Sciatic nerve (tissue), 2 donors: ENCODE data around the gene MIEF1. TPM values are rescaled to one million over a fixed set of nuclear protein-coding genes. Genes with fewer than 3 reads are reported as not detected.

Experiments
- ATAC-seq: fragments of 200-7000 bp; cut with Tn5 transposase; one replicate; pipeline ENCODE4 v1.9.1; 2020; ENCODE audit warnings: mild to moderate bottlenecking, moderate library complexity
- DNase-seq: peaks from one replicate; pipeline ENCODE4 v3.0.0-alpha.2; 2020; ENCODE audit warnings: low spot score
- intact Hi-C: fragments of 100-400 bp; cut with DNase I; formaldehyde crosslinking; loops from one replicate; pipeline ENCODE4 v1.14.2; 2022
- total RNA-seq: library from RNA; stranded (reverse); fragmentation: NEBNext Ultra II Directional; extraction: Animal tissue kit (Norgen Biotek cat#: 25700); gene quantifications from one replicate; pipeline ENCODE4 v1.2.1, GENCODE V29; 2021
- donor health status: DM: no; HTN: no; CAD: no.
- donor health status: DM: no; HTN: no; CAD: no.

Gene MIEF1
- total RNA-seq, 1 donor from 2014 or later: 19.0 TPM

DNA sequence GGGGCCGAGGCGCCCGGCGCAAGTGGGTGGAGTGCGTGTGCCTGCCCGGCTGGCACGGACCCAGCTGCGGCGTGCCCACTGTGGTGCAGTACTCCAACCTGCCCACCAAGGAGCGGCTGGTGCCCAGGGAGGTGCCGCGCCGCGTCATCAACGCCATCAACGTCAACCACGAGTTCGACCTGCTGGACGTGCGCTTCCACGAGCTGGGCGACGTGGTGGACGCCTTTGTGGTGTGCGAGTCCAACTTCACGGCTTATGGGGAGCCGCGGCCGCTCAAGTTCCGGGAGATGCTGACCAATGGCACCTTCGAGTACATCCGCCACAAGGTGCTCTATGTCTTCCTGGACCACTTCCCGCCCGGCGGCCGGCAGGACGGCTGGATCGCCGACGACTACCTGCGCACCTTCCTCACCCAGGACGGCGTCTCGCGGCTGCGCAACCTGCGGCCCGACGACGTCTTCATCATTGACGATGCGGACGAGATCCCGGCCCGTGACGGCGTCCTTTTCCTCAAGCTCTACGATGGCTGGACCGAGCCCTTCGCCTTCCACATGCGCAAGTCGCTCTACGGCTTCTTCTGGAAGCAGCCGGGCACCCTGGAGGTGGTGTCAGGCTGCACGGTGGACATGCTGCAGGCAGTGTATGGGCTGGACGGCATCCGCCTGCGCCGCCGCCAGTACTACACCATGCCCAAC lies 14.1 kb upstream of the MIEF1 start:
- ATAC-seq (no peak), DNase-seq (no peak)

DNA sequence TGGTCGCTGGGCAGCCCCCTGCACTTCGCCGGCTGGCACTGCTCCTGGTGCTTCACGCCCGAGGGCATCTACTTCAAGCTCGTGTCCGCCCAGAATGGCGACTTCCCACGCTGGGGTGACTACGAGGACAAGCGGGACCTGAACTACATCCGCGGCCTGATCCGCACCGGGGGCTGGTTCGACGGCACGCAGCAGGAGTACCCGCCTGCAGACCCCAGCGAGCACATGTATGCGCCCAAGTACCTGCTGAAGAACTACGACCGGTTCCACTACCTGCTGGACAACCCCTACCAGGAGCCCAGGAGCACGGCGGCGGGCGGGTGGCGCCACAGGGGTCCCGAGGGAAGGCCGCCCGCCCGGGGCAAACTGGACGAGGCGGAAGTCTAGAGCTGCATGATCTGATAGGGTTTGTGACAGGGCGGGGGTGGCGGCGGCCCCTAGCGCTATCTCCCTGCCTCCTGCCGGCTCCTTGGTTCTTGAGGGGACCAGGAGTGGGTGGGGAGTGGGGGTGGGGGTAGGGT lies 13.5 kb upstream of the MIEF1 start:
- no peak for DNase-seq
- intact Hi-C loops: no loop called here
- ATAC-seq: no peak

More for the DNA sequence above, 14.1 kb upstream of the MIEF1 start:
- intact Hi-C loops: no loop called here

DNA sequence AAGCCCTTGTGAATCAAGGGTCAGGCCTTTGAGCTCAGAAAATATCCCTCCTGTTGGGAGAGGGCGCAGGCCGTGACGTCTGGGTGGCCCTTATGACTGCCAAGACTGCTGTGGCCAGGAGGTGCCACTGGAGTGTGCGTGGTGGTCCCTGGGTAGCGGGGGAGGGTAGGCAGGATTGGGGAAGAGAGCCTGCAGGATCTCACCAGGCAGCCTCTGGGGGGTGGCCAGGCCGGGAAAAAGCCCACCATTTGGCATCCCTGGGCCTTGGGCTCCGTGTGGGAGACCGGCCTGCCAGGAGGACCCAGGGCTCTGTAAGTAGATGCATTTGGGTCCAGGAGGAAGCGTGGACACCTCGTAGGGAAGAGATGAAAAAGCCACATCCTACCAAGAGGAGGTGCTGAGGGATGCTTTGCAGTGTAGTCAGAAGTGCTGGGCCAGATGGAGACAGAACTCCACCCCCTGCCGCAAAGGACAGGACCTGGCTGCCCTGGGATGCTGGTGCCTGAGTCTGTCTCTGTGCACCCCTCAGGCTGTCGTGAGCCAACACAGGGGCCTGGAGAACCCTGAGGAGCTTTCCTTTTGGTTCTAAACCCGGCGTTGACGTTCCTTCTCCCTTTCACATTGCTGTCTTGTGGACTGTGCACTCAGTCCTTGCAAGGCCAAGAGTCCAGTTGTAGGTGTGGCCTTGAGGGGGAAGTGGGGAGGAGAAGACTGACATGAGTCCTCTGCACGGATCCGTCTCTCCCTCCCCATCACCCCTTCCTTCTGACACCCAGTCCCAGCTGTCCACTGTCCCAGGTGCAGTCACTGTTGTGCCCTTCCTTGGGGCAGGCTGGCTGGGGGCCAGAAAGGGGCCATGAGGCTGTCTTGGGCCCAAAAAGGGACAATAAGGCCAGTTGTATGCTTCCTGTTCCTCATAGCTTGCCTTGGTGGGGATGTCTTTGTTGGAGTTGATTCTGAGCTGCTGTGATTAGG lies 12.7 kb upstream of the MIEF1 start:
- ATAC-seq (no peak), DNase-seq (no peak)
- intact Hi-C loops: no loop called here

DNA sequence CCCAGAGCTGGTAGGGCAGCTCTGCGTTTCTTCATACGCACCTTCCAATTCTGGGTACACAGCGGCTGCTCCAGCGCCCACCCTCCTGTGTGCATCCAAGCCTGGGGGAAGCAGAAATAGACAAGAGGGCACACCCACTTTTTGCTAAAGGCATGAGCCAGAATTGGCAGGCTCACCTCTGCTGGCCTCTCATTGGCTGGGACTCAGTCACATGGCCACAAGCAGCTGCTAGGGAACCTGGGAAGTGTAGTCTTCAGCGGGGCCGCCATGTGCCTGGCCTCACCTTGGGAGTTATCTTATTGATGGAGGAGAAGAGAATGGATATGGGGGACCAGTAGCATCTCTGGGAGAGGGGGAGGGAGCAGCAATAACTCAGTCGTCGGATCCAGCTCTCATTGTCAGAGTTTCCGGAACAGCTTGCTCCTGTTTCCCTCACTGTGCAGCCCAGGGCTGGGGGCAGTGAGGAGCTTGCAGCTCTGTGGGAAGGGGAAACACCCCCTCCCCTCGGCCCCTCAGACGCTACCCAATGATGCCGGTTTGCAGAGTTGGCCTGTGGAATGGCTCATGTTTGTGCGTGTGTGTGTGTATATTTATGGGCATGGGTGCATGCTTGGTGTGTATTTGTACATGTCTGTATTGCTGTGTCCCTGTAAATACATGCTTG lies 11.8 kb upstream of the MIEF1 start:
- ATAC-seq (peak; percentile 90), DNase-seq (peak; percentile 85)
- intact Hi-C loops: no loop called here

DNA sequence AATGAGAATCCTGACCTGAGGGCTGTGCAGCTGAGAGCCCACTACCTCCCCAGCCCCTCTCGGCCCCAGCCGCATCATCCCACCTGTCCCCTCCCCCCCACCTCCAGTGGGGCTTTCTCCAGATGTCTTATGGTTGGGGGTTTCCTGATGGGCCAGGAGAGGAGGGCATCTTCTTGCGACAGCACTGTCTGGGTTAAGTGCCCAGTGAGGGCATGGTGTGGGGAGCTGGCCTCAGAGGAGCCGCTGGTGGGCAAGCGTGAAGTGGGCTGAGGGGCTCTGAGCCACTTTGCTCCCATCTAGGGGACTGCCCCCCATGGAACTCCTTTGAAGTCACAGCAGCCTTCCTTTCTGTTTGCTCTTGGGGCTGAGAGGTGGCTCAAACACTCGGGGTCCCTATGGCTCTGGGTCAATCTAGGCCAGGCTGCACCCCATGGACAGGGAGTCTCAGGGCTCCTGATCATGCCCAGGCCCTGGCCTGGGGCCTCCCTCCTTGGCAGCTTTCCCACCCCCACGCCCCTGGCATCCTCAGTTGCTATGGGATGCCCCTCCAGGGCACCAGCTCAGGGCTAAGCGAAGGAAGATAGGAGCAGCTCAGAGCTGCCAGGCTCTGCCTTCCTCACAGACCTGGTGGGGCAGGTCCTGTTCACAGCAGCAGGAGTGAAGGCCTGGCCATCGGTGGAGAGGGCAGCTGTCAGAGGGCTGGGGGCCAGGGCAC lies 11.0 kb upstream of the MIEF1 start:
- DNase-seq: no peak
- intact Hi-C loops: no loop called here
- ATAC-seq: no peak

DNA sequence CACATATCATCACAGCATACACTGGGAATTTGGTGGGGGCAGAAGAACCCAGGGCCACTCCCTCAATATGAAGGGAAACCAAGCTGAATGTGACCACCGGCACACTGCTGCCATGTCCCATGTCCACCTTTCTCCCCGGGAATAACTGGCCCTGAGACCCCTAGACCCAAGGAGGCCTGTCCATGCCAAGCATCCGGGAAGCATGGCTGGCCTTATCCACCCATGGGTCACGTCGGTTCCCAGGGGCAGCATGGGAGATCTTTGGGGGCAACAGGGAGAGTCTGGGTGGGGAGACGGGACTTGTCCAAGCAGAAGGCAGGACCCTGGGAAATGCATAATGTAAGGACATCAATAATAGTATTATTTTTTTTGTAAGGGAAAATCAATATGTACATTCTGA lies 10.4 kb upstream of the MIEF1 start:
- intact Hi-C loops: no loop called here
- no peak for DNase-seq
- ATAC-seq: no peak

DNA sequence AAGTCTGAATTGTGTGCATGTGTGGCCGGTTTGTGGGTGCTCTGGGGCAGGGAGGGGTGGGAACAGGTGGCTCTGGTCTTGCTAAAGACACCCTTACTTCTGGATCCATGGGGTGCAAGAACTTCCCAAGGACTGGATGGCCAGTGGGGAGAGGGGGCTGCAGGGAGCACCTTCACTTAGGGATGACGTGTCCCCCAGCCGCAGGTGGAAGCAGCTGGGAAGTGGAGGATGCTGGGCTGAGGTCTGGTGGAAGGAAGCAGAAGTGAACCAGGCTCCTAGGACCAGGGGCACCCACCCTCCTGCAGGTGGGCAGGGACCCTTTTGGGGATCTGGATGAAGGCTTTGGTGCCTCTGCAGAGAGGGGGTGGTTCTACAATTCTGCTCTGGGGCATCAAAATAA lies 9.9 kb upstream of the MIEF1 start:
- ATAC-seq: no peak
- intact Hi-C loops: no loop called here
- DNase-seq: no peak

DNA sequence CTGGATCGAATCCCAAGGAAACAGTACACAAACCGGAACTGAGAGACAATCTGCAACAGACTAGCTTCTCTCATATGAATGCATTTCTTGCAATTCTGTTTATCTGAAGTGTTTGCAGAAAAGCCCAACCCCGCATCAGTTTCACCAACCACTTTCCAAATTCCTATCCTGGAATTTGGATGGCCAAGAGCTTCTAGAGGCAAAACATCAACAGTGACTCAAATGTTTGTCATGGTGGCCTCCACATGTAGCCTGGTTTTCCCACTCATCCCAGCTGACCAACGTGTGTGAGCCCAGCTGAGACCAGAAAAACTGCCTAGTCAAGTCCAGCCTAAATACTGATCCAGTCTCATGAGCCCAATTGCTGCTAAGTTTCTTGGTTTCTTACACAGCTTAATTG lies 8.3 kb upstream of the MIEF1 start:
- no peak for DNase-seq
- intact Hi-C loops: no loop called here
- no peak for ATAC-seq

DNA sequence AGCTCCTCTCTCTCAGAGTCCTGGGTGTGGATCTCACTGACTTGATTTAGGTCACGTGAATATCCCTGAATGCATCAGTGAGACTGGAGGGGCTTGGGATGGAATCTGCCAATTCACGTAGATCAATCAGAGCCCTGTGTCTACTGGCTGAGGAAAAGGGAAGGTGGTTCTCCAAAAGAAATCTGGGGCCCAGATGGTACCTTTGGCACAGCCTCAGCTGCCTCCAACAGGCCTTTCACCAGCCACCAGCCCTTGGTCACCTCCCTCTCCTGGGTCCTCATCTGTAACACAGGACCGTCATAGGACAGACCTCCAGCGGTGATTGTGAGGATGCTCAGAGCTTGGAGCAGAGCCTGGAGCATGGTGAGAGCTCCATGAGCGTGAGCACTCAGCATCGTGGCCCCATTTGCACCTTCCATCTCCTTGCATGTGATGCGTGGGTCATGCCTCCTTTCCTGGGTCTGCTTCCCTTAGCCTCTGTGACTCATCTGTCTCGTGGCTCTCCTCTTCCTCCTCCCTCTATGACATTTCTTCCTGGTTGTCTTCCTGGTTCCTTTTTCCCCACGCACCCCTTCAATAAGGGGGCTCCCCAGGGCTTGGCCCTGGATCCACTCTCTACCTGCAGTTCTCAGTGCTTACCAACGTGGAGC lies 7.5 kb upstream of the MIEF1 start:
- DNase-seq (no peak), ATAC-seq (no peak)
- intact Hi-C loops: no loop called here

DNA sequence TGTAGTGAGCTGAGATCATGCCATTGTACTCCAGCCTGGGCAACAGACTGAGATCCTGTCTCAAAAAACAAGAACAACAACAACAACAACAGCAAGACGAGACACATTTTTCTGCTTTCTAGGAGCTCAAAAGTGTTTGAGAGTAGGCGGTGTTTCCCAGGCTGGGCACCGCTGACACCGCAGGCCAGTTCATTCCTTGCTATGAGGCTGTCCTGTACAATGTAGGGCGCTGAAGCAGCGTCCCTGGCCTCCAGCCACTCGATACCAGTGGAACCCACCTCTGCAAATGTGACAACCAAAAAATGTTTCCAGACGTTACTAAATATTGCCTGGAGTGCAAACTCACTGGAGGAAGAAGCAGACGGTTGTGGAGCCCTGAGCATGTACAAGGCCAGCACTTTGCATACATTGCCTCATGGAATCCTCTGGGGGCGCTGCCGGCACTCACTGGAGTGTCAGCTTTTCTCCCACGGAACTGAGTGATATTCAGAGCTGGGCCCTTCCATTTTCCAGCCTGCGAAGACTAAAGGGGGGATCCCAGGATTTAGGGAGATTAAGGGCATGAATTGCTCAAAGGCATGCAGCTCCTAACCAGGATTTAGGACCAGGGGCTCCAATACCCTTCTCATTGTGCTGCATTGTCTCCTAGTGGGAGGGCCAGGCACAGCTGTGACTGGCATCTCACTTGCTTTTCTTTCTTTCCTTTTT lies 5.8 kb upstream of the MIEF1 start:
- intact Hi-C loops: no loop called here

DNA sequence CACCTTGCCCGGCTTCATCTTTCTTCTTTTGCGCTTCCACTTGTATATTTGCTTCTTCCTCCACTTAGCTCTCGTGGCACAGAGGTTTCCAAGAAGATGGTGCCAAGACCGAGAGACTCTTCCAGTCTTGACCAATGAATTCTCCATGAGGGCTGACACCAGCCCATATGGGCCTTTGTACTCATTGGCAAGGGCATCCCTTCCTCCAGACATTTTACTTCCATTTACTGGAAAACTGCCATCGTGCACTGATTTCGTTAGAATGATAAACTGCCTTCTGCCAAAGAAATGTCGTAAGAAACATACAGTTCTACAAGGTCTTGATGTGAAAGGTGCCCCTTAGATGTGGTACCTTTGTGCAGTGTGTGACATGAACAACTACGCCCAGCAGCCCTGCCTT lies 4.7 kb upstream of the MIEF1 start:
- intact Hi-C loops: no loop called here
- ATAC-seq (no peak), DNase-seq (no peak)

More for the DNA sequence above, 5.8 kb upstream of the MIEF1 start:
- DNase-seq: no peak
- ATAC-seq: peak; percentile 70

DNA sequence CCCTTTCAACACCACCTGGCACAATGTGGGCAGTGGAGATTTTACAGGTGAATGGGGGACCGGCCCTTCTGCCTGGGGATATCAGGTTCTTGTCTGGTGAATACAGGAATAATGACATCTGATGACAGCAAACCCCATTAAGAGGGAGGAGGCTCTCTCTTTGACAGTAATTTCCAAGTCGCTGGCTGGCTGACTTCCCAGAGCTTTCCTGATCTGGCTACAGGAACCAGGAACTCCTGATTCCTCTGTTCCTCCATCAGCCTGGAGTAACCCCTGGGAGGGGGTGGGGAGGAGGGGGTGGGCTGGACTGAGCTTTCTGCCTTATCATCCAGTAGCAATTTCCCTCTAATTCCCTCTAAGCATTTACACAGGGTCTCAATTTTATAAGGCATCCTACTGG lies 3.7 kb upstream of the MIEF1 start:
- intact Hi-C loops: no loop called here
- ATAC-seq (no peak), DNase-seq (no peak)

DNA sequence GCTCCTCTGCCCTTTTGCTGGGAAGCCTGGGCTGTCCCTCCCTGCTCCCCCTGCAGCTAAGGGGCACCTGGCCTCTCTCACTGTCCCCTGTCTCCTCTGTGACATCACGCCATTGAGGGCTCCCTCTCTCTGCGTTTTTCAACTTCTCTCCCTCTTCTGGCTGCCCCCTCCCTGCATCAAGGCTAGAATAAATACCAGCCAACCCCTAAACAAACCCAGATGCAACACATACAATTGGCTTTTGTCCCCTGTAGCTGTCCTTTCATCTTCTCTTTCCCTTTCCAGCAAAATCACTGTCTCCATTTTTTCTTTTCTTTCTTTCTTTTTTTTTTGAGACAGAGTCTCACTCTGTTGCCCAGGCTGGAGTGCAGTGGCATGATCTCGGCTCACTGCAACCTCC lies 3.3 kb upstream of the MIEF1 start:
- no peak for DNase-seq
- no peak for ATAC-seq
- intact Hi-C loops: no loop called here

DNA sequence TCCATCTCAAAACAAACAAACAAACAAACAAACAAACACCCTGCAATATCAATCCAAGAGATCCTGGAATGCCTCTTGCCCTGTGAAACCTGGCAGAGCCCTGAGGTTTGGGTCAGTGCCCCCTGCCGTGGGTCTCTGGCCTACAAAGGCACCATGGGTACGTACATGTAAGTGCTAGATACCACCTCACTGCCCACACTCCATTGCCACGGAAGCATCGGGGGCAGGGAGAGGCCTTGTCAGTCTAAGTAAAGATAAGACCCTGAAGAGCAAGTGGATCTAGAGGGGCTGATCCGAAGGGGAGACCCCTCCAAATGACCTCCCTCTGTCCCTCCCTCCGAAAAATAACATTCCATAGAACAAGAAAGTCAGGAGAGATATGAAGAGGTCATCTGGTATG lies 2.0 kb upstream of the MIEF1 start:
- ATAC-seq (no peak), DNase-seq (no peak)
- intact Hi-C loops: no loop called here

DNA sequence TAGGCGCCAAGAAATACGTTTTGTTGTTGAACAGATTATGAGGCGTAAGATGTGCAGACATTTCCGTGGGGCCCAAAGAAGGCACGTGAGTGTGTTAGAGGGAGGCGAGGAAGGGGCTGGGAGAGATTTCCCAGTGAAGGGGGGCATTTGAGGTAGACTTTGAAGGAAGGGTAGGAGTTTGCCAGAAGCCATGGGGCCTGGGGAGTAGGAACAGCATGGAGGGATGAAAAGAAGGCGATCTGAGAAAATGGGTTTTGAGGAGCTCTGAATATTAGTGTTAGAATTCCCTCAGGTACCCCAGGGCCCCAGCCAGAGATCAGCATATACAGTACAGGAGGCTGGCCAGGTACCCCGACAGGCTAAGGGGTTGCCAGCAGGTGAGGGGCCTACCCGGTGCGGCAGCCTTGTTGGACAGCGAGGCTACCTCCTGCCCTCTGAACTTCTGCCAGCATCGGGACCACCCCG lies 414 bp upstream of the MIEF1 start:
- intact Hi-C loops: no loop called here
- DNase-seq (no peak), ATAC-seq (no peak)

DNA sequence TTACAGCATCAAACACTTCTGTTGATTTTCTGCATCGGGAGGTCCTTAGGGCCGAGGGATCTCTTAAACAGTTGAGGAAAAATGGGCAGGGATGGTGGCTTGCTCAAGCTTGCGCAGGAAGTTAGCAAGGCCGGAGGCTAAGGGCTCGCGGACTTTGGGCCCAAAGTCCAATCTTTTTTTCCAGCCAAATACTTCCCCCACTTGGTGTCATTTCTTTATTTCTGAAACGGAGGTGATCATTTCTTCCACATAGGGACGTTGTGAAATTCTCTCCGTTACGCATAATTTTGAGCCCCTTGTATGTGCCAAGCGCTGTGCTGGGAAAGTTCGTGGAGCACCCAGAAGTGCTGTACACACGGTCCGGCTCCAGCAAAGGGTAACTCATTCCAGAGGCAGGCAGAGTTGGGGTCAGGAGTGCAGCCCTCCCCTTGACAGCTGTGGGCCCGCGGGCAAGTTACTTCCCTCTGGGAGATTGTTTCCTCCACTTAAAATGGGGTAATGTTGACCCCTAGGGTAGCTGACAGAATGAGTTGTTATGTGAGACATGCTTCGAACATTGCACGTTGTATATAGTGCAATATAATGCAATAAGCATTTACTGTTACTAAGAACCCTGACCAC lies 809 bp downstream of the MIEF1 start:
- DNase-seq (no peak), ATAC-seq (no peak)
- intact Hi-C loops: no loop called here

DNA sequence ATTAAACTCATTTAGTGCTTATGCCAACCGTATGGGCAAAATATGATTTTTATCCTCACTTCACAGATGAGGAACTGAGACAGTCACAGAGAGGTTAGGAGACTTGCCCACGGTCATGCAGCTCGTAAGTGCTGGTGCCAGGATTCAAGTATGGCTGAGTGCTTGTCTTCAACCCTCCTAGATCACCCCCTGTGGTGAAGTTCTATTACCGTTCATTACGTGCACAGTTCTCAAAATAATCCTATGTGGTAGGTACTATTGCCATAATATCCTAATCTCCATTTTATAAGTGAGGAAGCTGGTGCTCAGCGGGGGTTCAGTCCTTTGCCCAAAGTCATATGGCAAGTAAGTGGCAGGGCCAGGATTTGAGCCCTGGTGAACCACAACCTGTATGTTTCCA lies 1.5 kb downstream of the MIEF1 start:
- intact Hi-C loops: no loop called here
- DNase-seq (no peak), ATAC-seq (no peak)
